Keratinocyte (primary cell): ENCODE measurements around the gene SEMA4D.

Source experiments
- EZH2 ChIP-seq: IDR thresholded peaks from one replicate; pipeline ENCODE4 v1.6.1; 2012; ENCODE audit warnings: inconsistent platforms, mild to moderate bottlenecking, low read length, moderate library complexity
- TF ChIP-seq, protein P1 (sequence below), 3 experiments: IDR thresholded peaks in 1 of 3; conservative IDR thresholded peaks in 1 of 3; optimal IDR thresholded peaks in 1 of 3; 2 replicates in 2 of 3; 3 replicates in 1 of 3; pipeline versions ENCODE3 to v1.5.1; 2011; ENCODE audit warnings: low read length in 3 of 3, mild to moderate bottlenecking in 3 of 3, moderate library complexity in 2 of 3, control low read depth in 1 of 3, inconsistent platforms in 1 of 3; ENCODE audit not compliant: insufficient read depth in 2 of 3; ENCODE audit errors: extremely low read depth in 1 of 3

DNA sequence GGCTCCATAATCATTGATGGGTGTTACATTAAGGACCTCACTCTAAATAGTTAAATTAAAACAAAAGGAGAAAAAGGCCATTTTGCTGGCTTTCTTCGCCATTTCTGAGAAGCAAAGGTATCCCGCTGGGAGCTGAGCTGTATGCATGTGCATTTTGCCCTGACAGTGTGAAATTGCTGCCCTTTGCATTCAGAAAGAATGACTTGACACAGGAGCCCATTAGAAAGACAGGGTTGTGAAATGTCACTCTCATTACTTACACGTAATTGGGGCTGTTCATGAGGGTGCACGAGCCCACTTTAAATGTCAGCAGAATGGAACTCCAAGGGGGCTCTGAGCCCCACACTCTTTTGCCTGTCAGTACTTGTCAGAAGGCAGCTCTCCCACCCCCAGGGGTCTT lies 85.0 kb downstream of the SEMA4D start:
- TF ChIP-seq, protein P1, sequence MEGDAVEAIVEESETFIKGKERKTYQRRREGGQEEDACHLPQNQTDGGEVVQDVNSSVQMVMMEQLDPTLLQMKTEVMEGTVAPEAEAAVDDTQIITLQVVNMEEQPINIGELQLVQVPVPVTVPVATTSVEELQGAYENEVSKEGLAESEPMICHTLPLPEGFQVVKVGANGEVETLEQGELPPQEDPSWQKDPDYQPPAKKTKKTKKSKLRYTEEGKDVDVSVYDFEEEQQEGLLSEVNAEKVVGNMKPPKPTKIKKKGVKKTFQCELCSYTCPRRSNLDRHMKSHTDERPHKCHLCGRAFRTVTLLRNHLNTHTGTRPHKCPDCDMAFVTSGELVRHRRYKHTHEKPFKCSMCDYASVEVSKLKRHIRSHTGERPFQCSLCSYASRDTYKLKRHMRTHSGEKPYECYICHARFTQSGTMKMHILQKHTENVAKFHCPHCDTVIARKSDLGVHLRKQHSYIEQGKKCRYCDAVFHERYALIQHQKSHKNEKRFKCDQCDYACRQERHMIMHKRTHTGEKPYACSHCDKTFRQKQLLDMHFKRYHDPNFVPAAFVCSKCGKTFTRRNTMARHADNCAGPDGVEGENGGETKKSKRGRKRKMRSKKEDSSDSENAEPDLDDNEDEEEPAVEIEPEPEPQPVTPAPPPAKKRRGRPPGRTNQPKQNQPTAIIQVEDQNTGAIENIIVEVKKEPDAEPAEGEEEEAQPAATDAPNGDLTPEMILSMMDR (optimal IDR thresholded peaks at IDR 0.05 in 1 of 3, IDR thresholded peaks at IDR 0.05 in 1 of 3, conservative IDR thresholded peaks at IDR 0.05 in 1 of 3; ENCODE audit: extremely low read depth in 1 of 3, insufficient read depth in 2 of 3, low read length in 3 of 3), result no peak
- TF ChIP-seq EZH2, result no peak
